Left lobe of liver (tissue), 2 donors: ENCODE results near the gene CTRL. TPM values are rescaled to one million over a fixed set of nuclear protein-coding genes. Genes with fewer than 3 reads are reported as not detected.
"Not testable (repeated sequence)": the region's sequence is repeated elsewhere in the genome, so short reads cannot be mapped to it uniquely, and the experiment has no call there.

Source experiments
- ATAC-seq: fragments of 200-7000 bp; cut with Tn5 transposase; one replicate; pipeline ENCODE4 v1.9.1; 2020; ENCODE audit warnings: mild to moderate bottlenecking, moderate library complexity
- DNase-seq: peaks from one replicate; pipeline ENCODE4 v3.0.0-alpha.2; 2020; ENCODE audit warnings: low spot score
- total RNA-seq: library from RNA; stranded (reverse); gene quantifications from one replicate; pipeline ENCODE4 v1.2.1, GENCODE V29; 2021
- donor health status: DM: no; HTN: no; CAD: no; lungs with moderate emphysema.
- donor health status: DM: no; HTN: yes; CAD: no.

Gene CTRL
- total RNA-seq, 1 donor from 2014 or later, result 0.73 TPM

- ATAC-seq (peak; percentile 60), DNase-seq (peak; percentile 96)
Measured at GRCh38 chr16:67942510-67943255, 11.0 kb upstream of the CTRL start.

- ATAC-seq (peak; percentile 18), DNase-seq (no peak)
Measured at GRCh38 chr16:67942200-67942509, 10.5 kb upstream of the CTRL start.

GRCh38 chr16:67941469-67942199 lies 10.0 kb upstream of the CTRL start:
- DNase-seq (no peak), ATAC-seq (no peak)

GRCh38 chr16:67940446-67941089 lies 8.9 kb upstream of the CTRL start:
- ATAC-seq, result no peak
- DNase-seq, result no peak

- ATAC-seq (no peak), DNase-seq (peak; percentile 79)
Measured at GRCh38 chr16:67939507-67940445, 8.1 kb upstream of the CTRL start.

GRCh38 chr16:67937713-67938112 lies 6.1 kb upstream of the CTRL start:
- ATAC-seq, DNase-seq: not testable (repeated sequence)

GRCh38 chr16:67936880-67937605 lies 5.4 kb upstream of the CTRL start:
- ATAC-seq (peak; percentile 0), DNase-seq (no peak)

GRCh38 chr16:67936124-67936879 lies 4.6 kb upstream of the CTRL start, which contains the start of gene PSMB10:
Gene PSMB10, minus strand, starts transcription at chr16:67936850. Its CDS starts 101 bp downstream, at chr16:67936749.
- ATAC-seq (peak; percentile 36), DNase-seq (peak; percentile 68)

GRCh38 chr16:67935402-67936123 lies 3.9 kb upstream of the CTRL start:
- DNase-seq (peak; percentile 98), ATAC-seq (peak; percentile 88)

- ATAC-seq (no peak), DNase-seq (no peak)
Measured at GRCh38 chr16:67935101-67935401, 3.4 kb upstream of the CTRL start.

- peak; percentile 53 for DNase-seq
- ATAC-seq, result no peak
Measured at GRCh38 chr16:67934306-67935100, 2.8 kb upstream of the CTRL start.

GRCh38 chr16:67933805-67934204 lies 2.1 kb upstream of the CTRL start:
- DNase-seq (no peak), ATAC-seq (no peak)

GRCh38 chr16:67932462-67932840 lies 789 bp upstream of the CTRL start:
- DNase-seq (no peak), ATAC-seq (no peak)

GRCh38 chr16:67930678-67931211 lies 917 bp downstream of the CTRL start:
- no peak for ATAC-seq
- no peak for DNase-seq

- no peak for ATAC-seq
- DNase-seq, result no peak
Measured at GRCh38 chr16:67930191-67930590, 1.5 kb downstream of the CTRL start.

- peak; percentile 79 for DNase-seq
Measured at GRCh38 chr16:67928561-67929364, 2.9 kb downstream of the CTRL start.

GRCh38 chr16:67928147-67928546 lies 3.5 kb downstream of the CTRL start:
- DNase-seq (no peak), ATAC-seq (peak; percentile 2)

More at GRCh38 chr16:67928561-67929364, 2.9 kb downstream of the CTRL start:
- peak; percentile 87 for ATAC-seq
